GM06990 (cell line): Measurements from ENCODE around the gene SEC31B.
A peak's percentile ranks its signal among the peaks of the same experiment; 100 is the strongest.

Experiments
- DNase-seq: peaks from one replicate; pipeline ENCODE4 v3.0.0-alpha.2; 2011; ENCODE audit not compliant: insufficient read length; ENCODE audit errors: extremely low read depth
- H3K27me3 ChIP-seq: replicated peaks from 2 replicates; pipeline ENCODE4 v1.6.0; 2011; ENCODE audit warnings: low read length; ENCODE audit not compliant: control insufficient read depth, insufficient read depth
- H3K36me3 ChIP-seq: 2 replicates; pipeline ENCODE4 v1.5.1; 2011; ENCODE audit warnings: low read length; ENCODE audit not compliant: control insufficient read depth, insufficient read depth
- H3K4me3 ChIP-seq: replicated peaks from 2 replicates; pipeline ENCODE4 v1.5.1; 2011; ENCODE audit warnings: low read depth, mild to moderate bottlenecking, control low read depth, low read length
- CTCF ChIP-seq: IDR thresholded peaks from 2 replicates; pipeline ENCODE4 v1.5.1; 2011; ENCODE audit warnings: low read length, control low read depth, mild to moderate bottlenecking, inconsistent platforms; ENCODE audit not compliant: insufficient read depth, poor library complexity, severe bottlenecking

SEC31B gene

GRCh38 chr10:100528123-100528886 lies 8.6 kb upstream of the SEC31B start:
- no peak for DNase-seq
- Histone ChIP-seq H3K4me3 (peak overlapping the region; percentile 98), H3K27me3 (no peaks in the 10 kb centered on the region), H3K36me3 (peaks cover 23% of the 10 kb centered on the region)
- no peak for TF ChIP-seq CTCF

- peaks cover 23% of the 10 kb centered on the region for H3K36me3 ChIP-seq
- no peak for TF ChIP-seq CTCF
- no peak for DNase-seq
These were observed 5.0 kb upstream of the SEC31B start for GRCh38 chr10:100524638-100525037.

GRCh38 chr10:100524206-100524605 lies 4.5 kb upstream of the SEC31B start:
- Histone ChIP-seq H3K27me3 (no peaks in the 10 kb centered on the region), H3K36me3 (peaks cover 23% of the 10 kb centered on the region), H3K4me3 (no peak overlapping the region)
- no peak for TF ChIP-seq CTCF
- no peak for DNase-seq

More at GRCh38 chr10:100524638-100525037, 5.0 kb upstream of the SEC31B start:
- Histone ChIP-seq H3K27me3 (no peaks in the 10 kb centered on the region), H3K4me3 (no peak overlapping the region)

- peaks cover 23% of the 10 kb centered on the region for H3K36me3 ChIP-seq
- no peak for DNase-seq
- no peak for TF ChIP-seq CTCF
- no peaks in the 10 kb centered on the region for H3K27me3 ChIP-seq
- H3K4me3 ChIP-seq: no peak overlapping the region
These were observed 3.3 kb upstream of the SEC31B start for GRCh38 chr10:100522945-100523344.

- Histone ChIP-seq H3K4me3 (no peak overlapping the region), H3K27me3 (no peaks in the 10 kb centered on the region), H3K36me3 (peaks cover 23% of the 10 kb centered on the region)
- DNase-seq: no peak
- TF ChIP-seq CTCF: no peak
These were observed 2.6 kb upstream of the SEC31B start for GRCh38 chr10:100522107-100522801.
